Hepatocyte (in vitro differentiated cells): Measurements from ENCODE around the gene PTPRN.

Experiments used
- EZH2 ChIP-seq: fragments of 200-600 bp; sonication (generic); IDR thresholded peaks from 2 replicates; pipeline ENCODE4 v1.6.1; 2016; ENCODE audit warnings: antibody characterized with exemption, mild to moderate bottlenecking, borderline replicate concordance
- TF ChIP-seq, protein P1 (sequence below): fragments of 200-600 bp; sonication (generic); IDR thresholded peaks from 2 replicates; pipeline ENCODE4 v1.5.1; 2016; ENCODE audit warnings: antibody characterized with exemption, mild to moderate bottlenecking; ENCODE audit not compliant: poor library complexity

DNA sequence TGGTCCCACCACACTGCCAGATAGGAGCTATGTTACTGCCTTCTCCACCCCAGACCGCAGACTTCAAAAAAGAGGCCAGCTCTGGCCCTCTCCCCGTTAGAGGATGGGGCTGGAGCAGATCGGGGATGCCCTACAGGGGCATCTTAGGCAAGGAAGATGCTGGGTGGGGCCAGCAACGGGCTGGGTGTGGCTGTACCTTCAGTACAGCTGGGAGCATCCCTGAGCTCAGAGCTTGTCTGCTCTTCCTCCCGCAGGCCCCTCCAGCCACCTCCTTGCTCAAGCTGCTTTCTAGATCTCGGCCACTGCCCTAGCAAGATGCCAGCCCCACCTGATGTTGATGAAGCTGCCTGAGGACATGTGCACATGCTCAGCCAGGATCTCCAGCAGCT is 9.8 kb downstream of the PTPRN start:
- TF ChIP-seq, protein P1, sequence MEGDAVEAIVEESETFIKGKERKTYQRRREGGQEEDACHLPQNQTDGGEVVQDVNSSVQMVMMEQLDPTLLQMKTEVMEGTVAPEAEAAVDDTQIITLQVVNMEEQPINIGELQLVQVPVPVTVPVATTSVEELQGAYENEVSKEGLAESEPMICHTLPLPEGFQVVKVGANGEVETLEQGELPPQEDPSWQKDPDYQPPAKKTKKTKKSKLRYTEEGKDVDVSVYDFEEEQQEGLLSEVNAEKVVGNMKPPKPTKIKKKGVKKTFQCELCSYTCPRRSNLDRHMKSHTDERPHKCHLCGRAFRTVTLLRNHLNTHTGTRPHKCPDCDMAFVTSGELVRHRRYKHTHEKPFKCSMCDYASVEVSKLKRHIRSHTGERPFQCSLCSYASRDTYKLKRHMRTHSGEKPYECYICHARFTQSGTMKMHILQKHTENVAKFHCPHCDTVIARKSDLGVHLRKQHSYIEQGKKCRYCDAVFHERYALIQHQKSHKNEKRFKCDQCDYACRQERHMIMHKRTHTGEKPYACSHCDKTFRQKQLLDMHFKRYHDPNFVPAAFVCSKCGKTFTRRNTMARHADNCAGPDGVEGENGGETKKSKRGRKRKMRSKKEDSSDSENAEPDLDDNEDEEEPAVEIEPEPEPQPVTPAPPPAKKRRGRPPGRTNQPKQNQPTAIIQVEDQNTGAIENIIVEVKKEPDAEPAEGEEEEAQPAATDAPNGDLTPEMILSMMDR: no peak
- no peak for TF ChIP-seq EZH2
